Colonic mucosa (tissue), 4 donors: ENCODE measurements around the gene UBE2G2. TPM values are rescaled to one million over a fixed set of nuclear protein-coding genes. Genes with fewer than 3 reads are reported as not detected.
"Not testable (repeated sequence)": the region's sequence is repeated elsewhere in the genome, so short reads cannot be mapped to it uniquely, and the experiment has no call there.

ENCODE experiments used
- DNase-seq: peaks from one replicate; pipeline ENCODE4 v3.0.0-alpha.2; 2020
- H3K27ac ChIP-seq: fragments of 200-600 bp; one replicate; pipeline ENCODE4 v1.8.0; 2021
- H3K27me3 ChIP-seq: fragments of 200-600 bp; one replicate; pipeline ENCODE4 v1.8.0; 2021
- H3K36me3 ChIP-seq: fragments of 200-600 bp; one replicate; pipeline ENCODE4 v1.8.0; 2021
- H3K4me1 ChIP-seq: fragments of 200-600 bp; one replicate; pipeline ENCODE4 v1.8.0; 2021; ENCODE audit warnings: mild to moderate bottlenecking
- H3K4me3 ChIP-seq: fragments of 200-600 bp; one replicate; pipeline ENCODE4 v1.8.0; 2021
- H3K9ac ChIP-seq, 2 donors: one replicate each; pipeline ENCODE4 v1.7.0; 2013; ENCODE audit warnings: control low read depth in 2 of 2, low read depth in 2 of 2, low read length in 2 of 2
- H3K9me3 ChIP-seq: fragments of 200-600 bp; one replicate; pipeline ENCODE4 v1.8.0; 2021
- intact Hi-C: fragments of 100-400 bp; cut with DNase I; formaldehyde crosslinking; loops from one replicate; pipeline ENCODE4 v1.14.1; 2022
- total RNA-seq, 2 donors: library from RNA; stranded (reverse); fragmentation: NEBNext Ultra II Directional in 1 of 2; extraction: Animal tissue kit (Norgen Biotek cat#: 25700) in 1 of 2; gene quantifications; one replicate each; pipeline ENCODE4 v1.2.1, GENCODE V29; 2021
- TF ChIP-seq, protein P1 (sequence below): fragments of 200-600 bp; IDR thresholded peaks from one replicate; pipeline ENCODE4 v1.8.0; 2022; ENCODE audit warnings: antibody characterized with exemption, mild to moderate bottlenecking
- donor health status: healthy.
- donor health status: DM: no; HTN: no; CAD: no.
- donor health status: DM: no; HTN: no; CAD: no.

UBE2G2 gene
- total RNA-seq, 2 donors from 2014 or later, result 50.3 to 76.1 TPM

- intact Hi-C loops, result no loop called here
- Histone ChIP-seq H3K4me3 (no peak overlapping the region), H3K4me1 (no peaks in the 10 kb centered on the region), H3K27ac (no peak overlapping the region), H3K36me3 (no peaks in the 10 kb centered on the region), H3K9me3 (no peaks in the 10 kb centered on the region), H3K9ac (no peak overlapping the region), H3K27me3 (no peaks in the 10 kb centered on the region)
- DNase-seq, result no peak
- TF ChIP-seq, protein P1, sequence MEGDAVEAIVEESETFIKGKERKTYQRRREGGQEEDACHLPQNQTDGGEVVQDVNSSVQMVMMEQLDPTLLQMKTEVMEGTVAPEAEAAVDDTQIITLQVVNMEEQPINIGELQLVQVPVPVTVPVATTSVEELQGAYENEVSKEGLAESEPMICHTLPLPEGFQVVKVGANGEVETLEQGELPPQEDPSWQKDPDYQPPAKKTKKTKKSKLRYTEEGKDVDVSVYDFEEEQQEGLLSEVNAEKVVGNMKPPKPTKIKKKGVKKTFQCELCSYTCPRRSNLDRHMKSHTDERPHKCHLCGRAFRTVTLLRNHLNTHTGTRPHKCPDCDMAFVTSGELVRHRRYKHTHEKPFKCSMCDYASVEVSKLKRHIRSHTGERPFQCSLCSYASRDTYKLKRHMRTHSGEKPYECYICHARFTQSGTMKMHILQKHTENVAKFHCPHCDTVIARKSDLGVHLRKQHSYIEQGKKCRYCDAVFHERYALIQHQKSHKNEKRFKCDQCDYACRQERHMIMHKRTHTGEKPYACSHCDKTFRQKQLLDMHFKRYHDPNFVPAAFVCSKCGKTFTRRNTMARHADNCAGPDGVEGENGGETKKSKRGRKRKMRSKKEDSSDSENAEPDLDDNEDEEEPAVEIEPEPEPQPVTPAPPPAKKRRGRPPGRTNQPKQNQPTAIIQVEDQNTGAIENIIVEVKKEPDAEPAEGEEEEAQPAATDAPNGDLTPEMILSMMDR, result no peak
These were observed 33.5 kb upstream of the UBE2G2 start for GRCh38 chr21:44834951-44835646.

DNA sequence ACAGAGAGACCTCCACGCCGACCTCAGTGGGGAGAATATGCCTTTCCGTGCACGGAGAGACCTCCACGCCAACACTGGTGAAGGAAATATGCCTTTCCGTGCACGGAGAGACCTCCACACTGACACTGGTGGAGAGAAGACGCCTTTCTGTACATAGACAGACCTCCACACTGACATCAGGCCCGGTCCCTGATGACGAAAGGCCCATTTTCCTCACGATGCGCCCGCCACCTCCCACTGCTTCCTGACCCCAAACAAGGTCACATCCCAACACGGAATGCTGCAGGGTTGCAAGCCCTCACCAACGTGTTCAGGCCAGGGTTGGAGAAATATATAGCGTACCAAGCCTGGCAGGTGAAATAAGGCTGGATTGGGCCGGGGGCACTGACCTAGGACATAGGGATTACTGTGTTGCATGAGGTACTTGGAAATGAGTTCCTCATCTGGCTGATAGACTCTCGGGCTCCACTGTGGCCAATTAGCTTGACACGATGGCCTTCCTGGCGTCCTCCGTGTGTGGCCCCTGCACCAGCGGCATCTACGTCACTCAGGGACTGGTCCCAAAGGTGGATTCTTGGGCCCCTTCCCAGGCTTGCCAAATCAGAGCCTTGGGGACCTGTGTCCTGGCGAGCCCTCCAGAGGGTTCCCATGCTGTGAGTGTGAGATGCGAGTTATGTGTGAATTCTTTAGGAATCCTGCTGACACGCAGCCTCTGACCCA lies 32.8 kb upstream of the UBE2G2 start:
- no peaks in the 10 kb centered on the region for H3K4me1 ChIP-seq
- intact Hi-C loops, result no loop called here
- no peaks in the 10 kb centered on the region for H3K36me3 ChIP-seq
- H3K27me3 ChIP-seq, result no peaks in the 10 kb centered on the region
- DNase-seq, result no peak
- no peak overlapping the region for H3K9ac ChIP-seq
- H3K4me3 ChIP-seq, result no peak overlapping the region
- H3K27ac ChIP-seq, result no peak overlapping the region
- TF ChIP-seq, protein P1, result no peak
- H3K9me3 ChIP-seq, result no peaks in the 10 kb centered on the region

- TF ChIP-seq, protein P1, result no peak
- Histone ChIP-seq H3K27me3 (no peaks in the 10 kb centered on the region), H3K36me3 (no peaks in the 10 kb centered on the region), H3K4me3 (no peak overlapping the region), H3K27ac (no peak overlapping the region), H3K9me3 (no peaks in the 10 kb centered on the region), H3K4me1 (no peaks in the 10 kb centered on the region), H3K9ac (no peak overlapping the region)
- intact Hi-C loops, result no loop called here
- DNase-seq, result no peak
These were observed 32.0 kb upstream of the UBE2G2 start for GRCh38 chr21:44833663-44834062.

- DNase-seq, H3K4me1 ChIP-seq, H3K9ac ChIP-seq, H3K9me3 ChIP-seq, H3K4me3 ChIP-seq, intact Hi-C loops, H3K36me3 ChIP-seq, H3K27me3 ChIP-seq, H3K27ac ChIP-seq: not testable (repeated sequence)
These were observed 31.1 kb upstream of the UBE2G2 start for GRCh38 chr21:44832516-44833255.

DNA sequence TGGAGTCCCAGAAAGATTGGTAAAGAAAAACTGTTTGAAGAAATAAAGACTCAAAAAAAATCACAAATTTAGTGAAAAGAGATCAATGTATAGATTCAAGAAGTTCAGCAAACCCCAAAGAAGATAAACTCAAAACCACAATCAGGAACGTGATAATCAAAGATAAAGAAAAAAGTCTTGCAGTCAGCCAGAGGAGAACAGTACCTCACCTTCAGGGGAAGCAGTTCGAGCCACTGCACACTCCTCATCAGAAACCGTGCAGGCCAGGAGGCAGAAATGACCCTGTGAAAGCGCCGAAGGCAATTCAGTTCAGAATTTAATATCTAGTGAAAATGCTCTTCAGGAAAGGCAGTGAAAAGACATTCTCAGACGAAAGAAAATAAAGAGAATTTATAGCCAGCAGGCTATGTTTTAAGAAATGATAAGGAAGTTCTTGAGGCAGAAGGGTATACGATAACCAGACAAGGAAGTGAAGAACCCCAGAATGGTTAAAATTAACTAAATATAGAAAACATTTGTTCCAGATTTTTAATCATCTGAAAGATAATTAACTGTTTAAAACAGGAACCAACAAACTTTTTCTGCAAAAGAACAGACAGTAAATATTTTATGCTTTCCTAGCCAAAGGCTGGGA lies 29.7 kb upstream of the UBE2G2 start:
- TF ChIP-seq, protein P1, result no peak
- no peaks in the 10 kb centered on the region for H3K9me3 ChIP-seq
- no peak overlapping the region for H3K4me3 ChIP-seq
- H3K9ac ChIP-seq, result no peak overlapping the region
- DNase-seq, result no peak
- H3K27ac ChIP-seq, result no peak overlapping the region
- intact Hi-C loops, result no loop called here
- H3K27me3 ChIP-seq, result no peaks in the 10 kb centered on the region
- H3K36me3 ChIP-seq, result no peaks in the 10 kb centered on the region
- no peaks in the 10 kb centered on the region for H3K4me1 ChIP-seq
